ENCODE data around the gene RPEL1. TPM values are rescaled to one million over a fixed set of nuclear protein-coding genes. Genes with fewer than 3 reads are reported as not detected.
"Not testable (repeated sequence)": the region's sequence is repeated elsewhere in the genome, so short reads cannot be mapped to it uniquely, and the experiment has no call there.

The RPEL1 gene
- total RNA-seq = 0.07 and 0.13 TPM in 2 replicates

- not testable (repeated sequence) for DNase-seq (ENCODE audit: low read depth, low spot score)
Measured at GRCh38 chr10:103245587-103245986, at the start of gene RPEL1. TSS of gene RPEL1 (plus strand) at chr10:103245887. CDS start at chr10:103245997, 110 bp downstream.

DNA sequence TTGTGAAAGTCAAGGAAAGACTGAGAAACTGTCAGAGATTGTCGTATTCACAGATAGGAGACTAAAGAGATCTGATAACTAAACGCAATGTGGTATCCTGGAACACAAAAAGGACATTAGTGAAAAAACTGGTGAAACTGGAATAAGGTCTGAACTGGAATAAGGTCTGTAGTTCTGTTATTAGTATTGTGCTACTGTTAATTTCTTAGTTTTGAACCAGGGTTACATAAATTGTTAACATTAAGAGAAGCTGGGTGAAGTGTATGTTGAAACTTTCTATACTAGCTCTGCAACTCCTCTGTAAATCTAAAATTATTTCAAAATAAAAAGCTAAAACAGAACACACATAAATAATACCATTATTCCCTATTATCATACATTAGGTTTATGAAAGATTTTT is 49.2 kb upstream of the RPEL1 start:
- no peak for DNase-seq (ENCODE audit: low read depth, low spot score)

- peak; percentile 58 for DNase-seq (ENCODE audit: low read depth, low spot score)
Measured at GRCh38 chr10:103197174-103197573, 48.5 kb upstream of the RPEL1 start.

DNA sequence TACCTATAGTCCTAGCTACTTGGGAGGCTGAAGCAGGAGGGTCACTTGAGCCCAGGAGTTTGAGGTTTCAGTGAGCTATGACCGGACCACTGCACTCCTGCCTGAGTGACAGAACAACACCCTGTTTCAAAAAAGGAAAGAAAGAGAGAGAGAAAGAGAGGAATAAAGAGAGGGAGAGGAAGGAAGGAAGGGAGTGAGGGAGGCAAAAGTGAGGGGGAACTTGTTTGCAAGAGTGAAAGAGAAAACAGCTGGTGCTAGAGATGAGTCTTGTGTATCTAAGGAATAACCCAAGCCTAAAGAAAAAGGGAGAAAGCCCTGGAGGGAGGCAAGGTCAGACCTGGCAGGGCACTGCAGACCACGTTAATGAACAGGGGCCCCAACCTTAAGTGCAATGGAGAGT is 47.8 kb upstream of the RPEL1 start:
- no peak for DNase-seq (ENCODE audit: low read depth, low spot score)

- no peak for DNase-seq (ENCODE audit: low read depth, low spot score)
Measured at GRCh38 chr10:103198648-103199047, 47.0 kb upstream of the RPEL1 start.

DNA sequence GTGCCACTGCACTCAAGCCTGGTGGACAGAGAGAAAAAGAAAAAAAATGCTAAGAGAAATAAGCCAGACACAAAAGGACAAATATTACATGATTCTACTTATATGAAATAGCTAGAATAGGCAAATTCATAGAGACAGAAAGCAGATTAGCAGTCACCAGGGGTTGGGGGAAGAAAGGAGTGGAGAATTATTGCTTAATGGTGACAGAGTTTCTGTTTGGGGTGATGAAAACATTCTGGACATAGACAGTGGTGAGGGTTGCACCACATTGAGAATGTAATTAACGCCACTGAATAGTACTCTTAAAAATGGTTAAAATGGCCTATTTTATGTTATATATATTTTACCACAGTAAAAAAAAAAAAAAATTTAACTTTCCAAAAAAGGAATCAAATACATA is 46.2 kb upstream of the RPEL1 start:
- no peak for DNase-seq (ENCODE audit: low read depth, low spot score)

DNA sequence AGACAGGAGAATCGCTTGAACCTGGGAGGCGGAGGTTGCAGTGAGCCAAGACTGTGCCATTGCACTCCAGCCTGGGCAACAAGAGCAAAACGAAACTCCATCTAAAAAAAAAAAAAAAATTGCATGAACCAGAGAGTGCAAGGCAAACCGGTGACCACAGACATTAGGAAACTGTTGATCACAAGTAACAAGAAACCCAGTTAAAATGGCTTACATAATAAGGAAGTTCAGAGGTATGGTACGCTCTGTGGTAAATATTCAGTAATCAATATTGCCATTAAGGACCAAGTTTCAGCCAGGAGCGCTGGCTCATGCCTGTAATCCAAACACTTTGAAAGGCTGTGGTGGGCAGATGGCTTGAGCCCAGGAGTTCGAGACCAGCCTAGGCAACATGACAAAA is 43.4 kb upstream of the RPEL1 start:
- DNase-seq (ENCODE audit: low read depth, low spot score) = no peak

DNA sequence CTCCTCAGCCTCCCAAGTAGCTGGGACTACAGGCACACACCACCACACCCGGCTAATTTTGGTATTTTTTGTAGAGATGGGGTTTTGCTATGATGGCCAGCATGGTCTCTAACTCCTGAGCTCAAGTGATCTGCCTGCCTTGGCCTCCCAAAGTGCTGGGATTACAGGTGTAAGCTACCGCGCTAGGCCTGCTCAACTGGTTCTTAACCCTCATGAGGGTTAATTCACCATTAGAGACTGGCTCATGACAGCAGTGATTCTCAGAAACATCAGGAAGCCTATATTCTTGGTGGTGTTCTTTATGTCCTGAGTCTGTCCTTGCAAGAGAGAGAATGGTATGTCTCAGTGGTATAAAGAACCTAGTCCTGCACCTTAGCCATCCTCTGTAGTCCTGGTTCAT is 42.2 kb upstream of the RPEL1 start:
- DNase-seq (ENCODE audit: low read depth, low spot score) = no peak

- DNase-seq (ENCODE audit: low read depth, low spot score) = no peak
Measured at GRCh38 chr10:103204353-103205255, 41.1 kb upstream of the RPEL1 start.

DNA sequence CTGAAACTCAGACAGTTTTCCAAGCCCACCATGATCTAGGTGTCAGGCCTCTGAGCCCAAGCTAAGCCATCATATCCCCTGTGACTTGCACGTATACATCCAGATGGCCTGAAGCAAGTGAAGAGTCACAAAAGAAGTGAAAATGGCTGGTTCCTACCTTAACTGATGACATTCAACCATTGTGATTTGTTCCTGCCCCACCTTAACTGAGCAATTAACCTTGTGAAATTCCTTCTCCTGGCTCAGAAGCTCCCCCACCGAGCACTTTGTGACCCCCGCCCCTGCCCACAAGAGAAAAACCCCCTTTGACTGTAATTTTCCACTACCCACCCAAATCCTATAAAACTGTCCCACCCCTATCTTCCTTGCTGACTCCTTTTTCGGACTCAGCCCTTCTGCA is 40.3 kb upstream of the RPEL1 start:
- not testable (repeated sequence) for DNase-seq (ENCODE audit: low read depth, low spot score)

GRCh38 chr10:103206715-103207114 is 39.0 kb upstream of the RPEL1 start:
- not testable (repeated sequence) for DNase-seq (ENCODE audit: low read depth, low spot score)

- no peak for DNase-seq (ENCODE audit: low read depth, low spot score)
Measured at GRCh38 chr10:103207141-103207540, 38.5 kb upstream of the RPEL1 start.

DNA sequence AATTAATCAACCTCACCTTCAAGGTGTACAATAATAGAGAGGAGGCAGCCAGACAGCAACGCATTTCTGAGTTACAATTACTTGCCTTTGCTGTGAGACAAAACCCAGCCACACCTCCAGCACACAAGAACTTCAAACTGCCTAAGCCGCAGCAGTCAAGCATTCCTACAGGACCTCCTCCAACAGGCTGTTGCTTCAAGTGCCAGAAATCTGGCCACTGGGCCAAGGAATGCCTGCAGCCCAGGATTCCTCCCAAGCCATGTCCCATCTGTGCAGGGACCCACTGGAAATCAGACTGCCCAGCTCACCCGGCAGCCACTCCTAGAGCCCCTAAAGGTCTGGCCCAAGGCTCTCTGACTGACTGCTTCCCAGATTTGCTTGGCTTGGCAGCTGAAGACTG is 38.0 kb upstream of the RPEL1 start:
- not testable (repeated sequence) for DNase-seq (ENCODE audit: low read depth, low spot score)

DNA sequence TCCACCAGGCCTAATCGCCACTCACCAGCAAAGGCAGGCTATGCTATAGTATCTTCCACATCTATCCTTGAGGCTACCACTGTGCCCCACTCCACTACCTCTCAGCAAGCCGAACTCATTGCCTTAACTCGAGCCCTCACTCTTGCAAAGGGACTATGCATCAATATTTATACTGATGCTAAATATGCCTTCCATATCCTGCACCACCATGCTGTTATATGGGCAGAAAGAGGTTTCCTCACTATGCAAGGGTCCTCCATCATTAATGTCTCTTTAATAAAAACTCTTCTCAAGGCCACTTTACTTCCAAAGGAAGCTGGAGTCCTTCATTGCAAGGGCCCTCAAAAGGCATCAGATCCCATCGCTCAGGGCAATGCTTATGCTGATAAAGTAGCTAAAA is 35.4 kb upstream of the RPEL1 start:
- not testable (repeated sequence) for DNase-seq (ENCODE audit: low read depth, low spot score)

- no peak for DNase-seq (ENCODE audit: low read depth, low spot score)
Measured at GRCh38 chr10:103215601-103216000, 30.1 kb upstream of the RPEL1 start.

DNA sequence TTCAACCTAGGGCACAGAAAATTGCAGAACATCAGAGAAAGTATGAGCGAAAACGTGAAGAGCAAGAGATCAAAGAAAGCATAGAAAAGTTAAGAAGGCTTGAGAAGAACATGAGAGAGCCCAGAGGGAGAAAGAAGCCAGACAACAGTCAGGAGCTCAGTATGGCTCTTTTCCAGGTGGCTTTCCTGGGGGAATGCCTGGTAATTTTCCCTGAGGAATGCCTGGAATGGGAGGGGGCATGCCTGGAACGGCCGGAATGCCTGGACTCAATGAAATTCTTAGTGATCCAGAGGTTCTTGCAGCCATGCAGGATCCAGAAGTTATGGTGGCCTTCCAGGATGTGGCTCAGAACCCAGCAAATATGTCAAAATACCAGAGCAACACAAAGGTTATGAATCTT is 29.3 kb upstream of the RPEL1 start:
- DNase-seq (ENCODE audit: low read depth, low spot score) = not testable (repeated sequence)

DNA sequence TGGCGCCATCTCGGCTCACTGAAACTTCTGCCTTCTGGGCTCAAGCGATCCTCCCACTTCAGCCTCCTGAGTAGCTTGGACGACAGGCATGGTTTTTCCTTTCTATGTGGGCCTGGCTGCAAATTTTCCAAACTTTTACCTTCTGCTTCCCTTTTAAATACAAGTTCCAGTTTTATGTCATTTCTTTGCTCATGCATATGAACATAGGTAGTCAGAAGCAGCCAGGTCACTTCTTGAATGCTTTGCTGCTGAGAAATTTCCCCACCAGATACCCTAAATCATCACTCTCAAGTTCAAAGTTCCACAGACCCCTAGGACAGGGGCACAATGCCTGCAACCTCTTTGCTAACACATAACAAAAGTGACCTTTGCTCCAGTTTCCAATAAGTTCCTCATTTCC is 21.6 kb upstream of the RPEL1 start:
- no peak for DNase-seq (ENCODE audit: low read depth, low spot score)

- not testable (repeated sequence) for DNase-seq (ENCODE audit: low read depth, low spot score)
Measured at GRCh38 chr10:103224721-103225120, 21.0 kb upstream of the RPEL1 start.

DNA sequence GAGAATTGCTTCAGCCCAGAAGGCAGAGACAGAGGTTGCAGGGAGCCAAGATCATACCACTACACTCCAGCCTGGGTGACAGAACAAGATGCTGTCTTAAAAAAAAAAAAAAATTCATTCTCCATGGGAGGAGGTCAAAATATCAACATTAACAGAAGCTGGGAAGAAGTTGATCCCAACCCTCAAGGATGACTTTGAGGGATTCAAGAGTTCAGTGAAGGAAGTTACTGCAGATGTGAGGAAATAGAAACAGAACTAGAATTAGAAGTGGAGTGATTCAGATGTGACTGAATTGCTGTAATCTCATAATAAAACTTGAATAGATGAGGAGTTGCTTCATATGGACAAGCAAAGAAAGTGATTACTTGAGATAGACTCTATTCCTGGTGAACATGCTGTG is 19.7 kb upstream of the RPEL1 start:
- DNase-seq (ENCODE audit: low read depth, low spot score) = no peak

DNA sequence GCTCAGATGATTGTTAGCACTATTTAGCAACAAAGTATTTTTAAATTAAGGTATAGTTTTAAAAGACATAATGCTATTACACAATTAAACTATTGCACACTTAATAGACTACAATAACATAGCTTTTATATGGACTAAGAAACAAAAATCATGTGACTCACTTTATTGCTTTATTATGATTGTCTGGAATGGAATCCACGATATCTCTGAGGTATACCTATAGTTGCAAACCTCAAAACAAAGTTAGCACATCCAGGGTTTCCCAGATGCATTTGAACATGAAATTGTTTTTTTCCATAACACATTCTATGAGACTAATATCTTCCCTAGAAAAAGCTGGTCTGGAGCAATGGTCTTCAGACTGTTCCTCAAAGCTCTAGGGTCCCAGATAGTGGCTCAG is 18.3 kb upstream of the RPEL1 start:
- no peak for DNase-seq (ENCODE audit: low read depth, low spot score)

DNA sequence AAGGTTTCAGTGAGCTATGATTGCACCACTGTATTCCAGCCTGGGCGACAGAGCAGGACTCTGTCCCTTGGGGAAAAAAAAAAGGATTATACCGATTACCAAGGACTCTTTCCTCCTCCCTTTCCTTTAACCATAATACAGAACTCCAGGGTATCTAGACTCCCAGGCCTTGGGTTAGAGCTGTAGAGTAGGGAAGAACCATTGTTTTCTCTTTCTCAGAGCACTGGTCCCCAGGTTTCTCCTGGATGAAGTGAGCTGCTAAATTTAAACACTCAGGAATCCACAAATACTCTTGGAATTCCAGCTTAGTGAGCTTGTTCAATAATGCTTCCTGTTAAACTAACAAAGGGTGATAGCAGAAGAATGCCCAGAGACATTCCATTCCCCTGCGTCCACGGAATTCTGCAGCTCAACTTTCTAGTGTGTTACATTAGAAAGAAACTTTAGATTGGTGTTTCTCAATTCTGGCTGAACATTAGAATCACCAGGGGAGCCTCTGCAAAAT is 14.6 kb upstream of the RPEL1 start:
- peak; percentile 91 for DNase-seq (ENCODE audit: low read depth, low spot score)

DNA sequence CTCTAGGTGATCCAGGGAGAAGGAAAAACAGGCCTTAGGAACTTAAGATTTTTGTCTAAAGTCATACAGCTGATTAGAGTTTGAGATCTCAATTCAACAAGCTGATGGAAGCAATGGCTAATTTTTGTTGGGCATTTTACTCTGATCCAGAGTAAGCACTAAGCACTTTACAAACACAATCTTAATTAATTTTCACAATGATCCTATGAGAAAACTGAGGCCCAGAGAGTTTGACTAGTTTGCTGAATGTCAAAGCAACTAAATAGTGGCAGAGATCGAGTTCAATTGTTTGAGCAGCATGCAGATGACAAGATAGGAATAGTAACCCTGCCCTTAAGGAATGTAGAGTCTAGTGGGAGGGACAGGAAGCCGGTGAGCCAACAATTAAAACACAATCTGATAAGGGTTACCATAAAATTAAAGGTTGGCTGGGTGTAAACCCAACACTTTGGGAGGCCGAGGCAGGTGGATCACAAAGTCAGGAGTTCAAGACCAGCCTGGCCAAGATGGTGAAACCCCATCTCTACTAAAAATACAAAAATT is 13.5 kb upstream of the RPEL1 start:
- DNase-seq (ENCODE audit: low read depth, low spot score) = no peak

Data from pulmonary artery endothelial cell (primary cell).